GM12874 (cell line): ENCODE measurements around the gene DDT.

Experiments used
- TF ChIP-seq, protein P1 (sequence below): IDR thresholded peaks from 2 replicates; pipeline ENCODE4 v1.5.1; 2011; ENCODE audit warnings: low read depth, mild to moderate bottlenecking, control low read depth, low read length, moderate library complexity; ENCODE audit not compliant: insufficient read depth

Gene DDT

GRCh38 chr22:23926561-23926960, 47.7 kb downstream of the DDT start:
- TF ChIP-seq, protein P1, sequence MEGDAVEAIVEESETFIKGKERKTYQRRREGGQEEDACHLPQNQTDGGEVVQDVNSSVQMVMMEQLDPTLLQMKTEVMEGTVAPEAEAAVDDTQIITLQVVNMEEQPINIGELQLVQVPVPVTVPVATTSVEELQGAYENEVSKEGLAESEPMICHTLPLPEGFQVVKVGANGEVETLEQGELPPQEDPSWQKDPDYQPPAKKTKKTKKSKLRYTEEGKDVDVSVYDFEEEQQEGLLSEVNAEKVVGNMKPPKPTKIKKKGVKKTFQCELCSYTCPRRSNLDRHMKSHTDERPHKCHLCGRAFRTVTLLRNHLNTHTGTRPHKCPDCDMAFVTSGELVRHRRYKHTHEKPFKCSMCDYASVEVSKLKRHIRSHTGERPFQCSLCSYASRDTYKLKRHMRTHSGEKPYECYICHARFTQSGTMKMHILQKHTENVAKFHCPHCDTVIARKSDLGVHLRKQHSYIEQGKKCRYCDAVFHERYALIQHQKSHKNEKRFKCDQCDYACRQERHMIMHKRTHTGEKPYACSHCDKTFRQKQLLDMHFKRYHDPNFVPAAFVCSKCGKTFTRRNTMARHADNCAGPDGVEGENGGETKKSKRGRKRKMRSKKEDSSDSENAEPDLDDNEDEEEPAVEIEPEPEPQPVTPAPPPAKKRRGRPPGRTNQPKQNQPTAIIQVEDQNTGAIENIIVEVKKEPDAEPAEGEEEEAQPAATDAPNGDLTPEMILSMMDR: no peak

- TF ChIP-seq, protein P1: no peak
Measured at GRCh38 chr22:23925020-23925606, 49.1 kb downstream of the DDT start.

- TF ChIP-seq, protein P1: no peak
Measured at GRCh38 chr22:23922921-23923320, 51.3 kb downstream of the DDT start.
